GM12878 (cell line): ENCODE data around the gene ELOA. TPM values are rescaled to one million over a fixed set of nuclear protein-coding genes. Genes with fewer than 3 reads are reported as not detected.

Experiments used
- ATF3 ChIP-seq: IDR thresholded peaks from 2 replicates; pipeline ENCODE4 v1.6.1; 2011; ENCODE audit warnings: low read depth, mild to moderate bottlenecking, low read length, moderate library complexity, borderline replicate concordance; ENCODE audit errors: extremely low read depth
- CREB1 ChIP-seq: IDR thresholded peaks from 2 replicates; pipeline ENCODE4 v1.6.1; 2012; ENCODE audit warnings: low read depth, mild to moderate bottlenecking, inconsistent platforms
- E2F4 ChIP-seq: IDR thresholded peaks from 2 replicates; pipeline ENCODE4 v1.6.1; 2012; ENCODE audit warnings: low read depth, low read length, improper control_type of control experiment
- E2F8 ChIP-seq: fragments of 450-650 bp; IDR thresholded peaks from 2 replicates; pipeline ENCODE4 v1.6.1; 2018; ENCODE audit warnings: mild to moderate bottlenecking, low read depth, moderate library complexity; ENCODE audit not compliant: partially characterized antibody
- EP300 ChIP-seq, 2 experiments: fragments of 150-350 bp in 1 of 2; IDR thresholded peaks; 2 replicates each; pipeline ENCODE4 v1.6.1; 2011 to 2012; ENCODE audit warnings: low read depth in 2 of 2, low read length in 2 of 2, borderline replicate concordance in 1 of 2, improper control_type of control experiment in 1 of 2, inconsistent platforms in 1 of 2; ENCODE audit not compliant: control insufficient read depth in 1 of 2
- FOXM1 ChIP-seq: IDR thresholded peaks from 2 replicates; pipeline ENCODE4 v1.6.1; 2012; ENCODE audit warnings: low read depth, mild to moderate bottlenecking, inconsistent platforms, low read length, moderate library complexity
- HDAC6 ChIP-seq: fragments of 200-600 bp; sonication (generic); IDR thresholded peaks from one replicate; pipeline ENCODE4 v1.8.0; 2017; ENCODE audit warnings: antibody characterized with exemption; ENCODE audit not compliant: unreplicated experiment
- HSF1 ChIP-seq: fragments of 150-350 bp; IDR thresholded peaks from 2 replicates; pipeline ENCODE4 v1.6.1; 2014; ENCODE audit warnings: mild to moderate bottlenecking, low read depth, low read length
- IKZF1 ChIP-seq: fragments of 450-650 bp; conservative IDR thresholded peaks from 2 replicates; pipeline ENCODE4 v1.6.1; 2017; ENCODE audit warnings: antibody characterized with exemption, mild to moderate bottlenecking
- MTA2 ChIP-seq: fragments of 450-650 bp; IDR thresholded peaks from 2 replicates; pipeline ENCODE4 v1.6.1; 2016; ENCODE audit warnings: low read depth, mild to moderate bottlenecking, moderate library complexity
- MXI1 ChIP-seq: fragments of 150-350 bp; IDR thresholded peaks from 2 replicates; pipeline ENCODE4 v1.6.1; 2011; ENCODE audit warnings: low read depth, mild to moderate bottlenecking, inconsistent platforms, low read length, improper control_type of control experiment
- NBN ChIP-seq: fragments of 450-650 bp; IDR thresholded peaks from 2 replicates; pipeline ENCODE4 v1.6.1; 2016
- NFYB ChIP-seq: IDR thresholded peaks from 2 replicates; pipeline ENCODE4 v1.6.1; 2011; ENCODE audit warnings: low read depth, mild to moderate bottlenecking, low read length, improper control_type of control experiment, moderate library complexity; ENCODE audit not compliant: insufficient read depth
- RB1 ChIP-seq: fragments of 450-650 bp; formaldehyde crosslinking; IDR thresholded peaks from 2 replicates; pipeline ENCODE4 v1.6.1; 2017; ENCODE audit warnings: mild to moderate bottlenecking, borderline replicate concordance
- RELB ChIP-seq: fragments of 450-650 bp; IDR thresholded peaks from 2 replicates; pipeline ENCODE4 v1.6.1; 2017; ENCODE audit warnings: low read depth, mild to moderate bottlenecking, moderate library complexity
- SIX5 ChIP-seq: IDR thresholded peaks from 2 replicates; pipeline ENCODE4 v1.6.1; 2011; ENCODE audit warnings: mild to moderate bottlenecking, low read depth, low read length, moderate library complexity; ENCODE audit not compliant: severe bottlenecking
- SMARCA5 ChIP-seq: fragments of 450-650 bp; IDR thresholded peaks from 2 replicates; pipeline ENCODE4 v1.6.1; 2017; ENCODE audit warnings: mild to moderate bottlenecking
- SREBF2 ChIP-seq: IDR thresholded peaks from 2 replicates; pipeline ENCODE4 v1.6.1; 2012; ENCODE audit warnings: mild to moderate bottlenecking, low read length
- TAF1 ChIP-seq: IDR thresholded peaks from 2 replicates; pipeline ENCODE4 v1.6.1; 2011; ENCODE audit warnings: mild to moderate bottlenecking, low read depth, low read length, borderline replicate concordance
- TBL1XR1 ChIP-seq: IDR thresholded peaks from 2 replicates; pipeline ENCODE4 v1.6.1; 2012; ENCODE audit warnings: low read depth, low read length, improper control_type of control experiment
- ZNF24 ChIP-seq: fragments of 450-650 bp; IDR thresholded peaks from 2 replicates; pipeline ENCODE4 v1.6.1; 2017; ENCODE audit warnings: antibody characterized with exemption, mild to moderate bottlenecking
- ZNF274 ChIP-seq: IDR thresholded peaks from one replicate; pipeline ENCODE4 v1.8.0; 2011; ENCODE audit not compliant: insufficient read length, insufficient read depth
- ZSCAN29 ChIP-seq: fragments of 450-650 bp; IDR thresholded peaks from 2 replicates; pipeline ENCODE4 v1.6.1; 2017; ENCODE audit warnings: mild to moderate bottlenecking, moderate library complexity
- ZZZ3 ChIP-seq: IDR thresholded peaks from 2 replicates; pipeline ENCODE4 v1.6.1; 2011; ENCODE audit warnings: low read depth; ENCODE audit not compliant: control insufficient read depth, insufficient read length
- polyA plus RNA-seq, 11 experiments: library from polyadenylated mRNA; depleted of rRNA in 4 of 11; unstranded in 6 of 11; stranded (reverse) in 5 of 11; fragments of >200 nt; fragmentation: Nextera tagmentation in 4 of 11; fragmentation: Illumina TruSeq in 1 of 11; extraction: Ambion mirVana in 4 of 11; extraction: Trizol in 1 of 11; gene quantifications; 1 replicate in 1 of 11; 2 replicates in 10 of 11; pipeline versions ENCODE4 v1.2.1 to v1.2.3, GENCODE V29; 2011 to 2016; ENCODE audit warnings: inconsistent platforms in 2 of 11, missing spikeins in 2 of 11, low read depth in 1 of 11
- total RNA-seq, 4 experiments: library from RNA; depleted of rRNA in 3 of 4; stranded (reverse); fragments of >200 nt in 3 of 4; fragmentation: Illumina TruSeq in 1 of 4; extraction: Trizol in 1 of 4; gene quantifications; 2 replicates each; pipeline versions ENCODE4 v1.2.1 to v1.2.3, GENCODE V29; 2013 to 2021

ELOA gene
- total and polyA plus RNA-seq, 10 of the 15 experiments (the other 5 are each of a cell fraction or from before 2014, with no cell fraction given) = 20.1 to 63.6 (median 39.8) TPM

- TF ChIP-seq SIX5 (no peak), HDAC6 (no peak), FOXM1 (peak; percentile 74), E2F8 (no peak), NBN (peak; percentile 81), NFYB (no peak), SMARCA5 (peak; percentile 93), E2F4 (peak; percentile 34; the same call in 1 of the 2 replicates), CREB1 (peak; percentile 62), RB1 (peak; percentile 51; the same call in 1 of the 2 replicates), HSF1 (no peak), TBL1XR1 (no peak), TAF1 (peak; percentile 47; the same call in 1 of the 2 replicates), ZSCAN29 (no peak), MXI1 (peak; percentile 59; the same call in 1 of the 2 replicates), ZNF274 (no peak), MTA2 (peak; percentile 82), SREBF2 (no peak), RELB (peak; percentile 93), ZNF24 (no peak), IKZF1 (peak; percentile 91), ZZZ3 (no peak), EP300 (IDR thresholded peaks at IDR 0.05; ENCODE audit: borderline replicate concordance in 1 of 2, control insufficient read depth in 1 of 2, low read depth in 2 of 2, low read length in 2 of 2) (peak; percentile 64 to 72), ATF3 (no peak)
Measured at GRCh38 chr1:23720256-23720995, 22.8 kb upstream of the ELOA start (continued).
